ENCODE data around the gene LMBRD2.

- no peak for TF ChIP-seq CTCF (IDR thresholded peaks at IDR 0.05; ENCODE audit: insufficient read depth, low read depth, low read length)
- TF ChIP-seq EZH2 (IDR thresholded peaks at IDR 0.05; ENCODE audit: insufficient read depth, low read length), result no peak
These were observed 5.3 kb downstream of the LMBRD2 start for GRCh38 chr5:36146390-36146789.
